ENCODE data around the gene FBXO10. TPM values are rescaled to one million over a fixed set of nuclear protein-coding genes. Genes with fewer than 3 reads are reported as not detected.

The FBXO10 gene
- total and polyA plus RNA-seq, 10 of the 15 experiments (the other 5 are each of a cell fraction or from before 2014, with no cell fraction given): 1.6 to 17.2 (median 9.6) TPM

DNA sequence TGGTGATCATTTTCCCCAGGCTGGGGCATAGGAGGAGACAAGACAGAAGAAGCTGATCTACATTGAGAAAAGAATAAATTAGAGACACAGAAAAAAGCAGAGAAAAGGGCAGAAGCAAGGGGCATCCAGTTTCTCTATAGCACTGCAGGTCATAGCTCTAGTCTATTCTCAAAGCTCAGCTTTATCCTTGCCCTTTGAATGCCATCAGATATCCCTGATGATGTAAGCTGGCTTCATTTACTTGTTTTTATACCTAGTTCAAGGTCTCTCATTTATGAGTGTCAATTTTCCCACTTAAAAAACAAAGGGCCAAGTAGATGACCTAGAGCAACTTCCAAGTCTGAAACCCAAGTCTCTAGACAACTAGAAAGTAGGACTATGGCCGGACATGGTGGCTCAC is 32.7 kb downstream of the FBXO10 start:
- no peaks in the 10 kb centered on the region for H3K27me3 ChIP-seq (replicated peaks in 1 of 2; ENCODE audit: control insufficient read depth in 2 of 2, insufficient read depth in 2 of 2, low read length in 1 of 2)
- FAIRE-seq (no peak), ATAC-seq (no peak), DNase-seq (ENCODE audit: low read depth, low spot score) (no peak)
- H3K36me3 ChIP-seq (ENCODE audit: control insufficient read depth in 2 of 2, insufficient read depth in 2 of 2, low read length in 1 of 2): peaks cover 0 to 5% of the 10 kb centered on the region in 2 experiments; a peak in 2 of 4 replicates
- WGBS (ENCODE audit: insufficient coverage, insufficient replicate concordance, low lambda C conversion rate, missing lambda C conversion rate): 100% methylated on average over 1 of the region's 1 CpG
- no peak overlapping the region for H3K4me3 ChIP-seq
- intact Hi-C loops (cut with micrococcal nuclease; ENCODE audit: unreplicated experiment) (no loop called here), in situ Hi-C loops (cut with MboI) (no loop called here)
- ChIA-PET SMC1A (ENCODE audit: uncharacterized antibody, unreplicated experiment) (interaction anchor here (1.2 kb wide), 1 partner anchor 12 kb away, joined by 3 read pairs; no protein-coding TSS in a partner anchor), POLR2A (interaction anchor here (0.8 kb wide), 1 partner anchor 23 kb away, joined by 5 read pairs; no protein-coding TSS in a partner anchor), RAD21 (ENCODE audit: unreplicated experiment) (no interaction called here), CTCF (no interaction called here)
- no peaks in the 10 kb centered on the region for H3K9me3 ChIP-seq (replicated peaks; ENCODE audit: control insufficient read depth, insufficient read depth, low read length)
- no peaks in the 10 kb centered on the region for H3K4me1 ChIP-seq (ENCODE audit: control insufficient read depth, insufficient read depth, low read length)
- no peak overlapping the region for H3K4me2 ChIP-seq (ENCODE audit: control insufficient read depth, insufficient read depth)
- no peak for TF ChIP-seq GABPA (IDR thresholded peaks at IDR 0.05; ENCODE audit: low read depth)
- TF ChIP-seq ATF3 (IDR thresholded peaks at IDR 0.05; ENCODE audit: borderline replicate concordance, extremely low read depth, low read depth, low read length): no peak
- TF ChIP-seq SUZ12 (IDR thresholded peaks at IDR 0.05; ENCODE audit: unreplicated experiment): no peak
- no peak for TF ChIP-seq ASH2L (IDR thresholded peaks at IDR 0.05; ENCODE audit: borderline replicate concordance, low read depth)
- TF ChIP-seq RUNX3 (IDR thresholded peaks at IDR 0.05; ENCODE audit: low read length): no peak
- no peak for TF ChIP-seq FOXK2 (IDR thresholded peaks at IDR 0.05)
- TF ChIP-seq KDM1A (IDR thresholded peaks at IDR 0.05; ENCODE audit: borderline replicate concordance): no peak
- no peak for TF ChIP-seq MXI1 (IDR thresholded peaks at IDR 0.05; ENCODE audit: low read depth, low read length)
- no peak for TF ChIP-seq ZZZ3 (IDR thresholded peaks at IDR 0.05; ENCODE audit: control insufficient read depth, insufficient read length, low read depth)
- no peak for TF ChIP-seq SMARCA5 (IDR thresholded peaks at IDR 0.05)
- TF ChIP-seq CBFB (IDR thresholded peaks at IDR 0.05; ENCODE audit: low read depth): no peak
- TF ChIP-seq FOXM1 (IDR thresholded peaks at IDR 0.05; ENCODE audit: low read depth, low read length): no peak
- no peak for TF ChIP-seq ZNF622 (IDR thresholded peaks at IDR 0.05)
- TF ChIP-seq MTA2 (IDR thresholded peaks at IDR 0.05; ENCODE audit: low read depth): no peak
- TF ChIP-seq BRCA1 (IDR thresholded peaks at IDR 0.05; ENCODE audit: low read depth, low read length): no peak
- no peak for TF ChIP-seq CHD2 (IDR thresholded peaks at IDR 0.05; ENCODE audit: borderline replicate concordance, low read depth, low read length)
- no peak for TF ChIP-seq SREBF1 (IDR thresholded peaks at IDR 0.05; ENCODE audit: low read length)
- TF ChIP-seq MEF2B (IDR thresholded peaks at IDR 0.05; ENCODE audit: partially characterized antibody, poor library complexity, severe bottlenecking): no peak
- TF ChIP-seq, protein P1, sequence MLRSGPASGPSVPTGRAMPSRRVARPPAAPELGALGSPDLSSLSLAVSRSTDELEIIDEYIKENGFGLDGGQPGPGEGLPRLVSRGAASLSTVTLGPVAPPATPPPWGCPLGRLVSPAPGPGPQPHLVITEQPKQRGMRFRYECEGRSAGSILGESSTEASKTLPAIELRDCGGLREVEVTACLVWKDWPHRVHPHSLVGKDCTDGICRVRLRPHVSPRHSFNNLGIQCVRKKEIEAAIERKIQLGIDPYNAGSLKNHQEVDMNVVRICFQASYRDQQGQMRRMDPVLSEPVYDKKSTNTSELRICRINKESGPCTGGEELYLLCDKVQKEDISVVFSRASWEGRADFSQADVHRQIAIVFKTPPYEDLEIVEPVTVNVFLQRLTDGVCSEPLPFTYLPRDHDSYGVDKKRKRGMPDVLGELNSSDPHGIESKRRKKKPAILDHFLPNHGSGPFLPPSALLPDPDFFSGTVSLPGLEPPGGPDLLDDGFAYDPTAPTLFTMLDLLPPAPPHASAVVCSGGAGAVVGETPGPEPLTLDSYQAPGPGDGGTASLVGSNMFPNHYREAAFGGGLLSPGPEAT (IDR thresholded peaks at IDR 0.05; ENCODE audit: low read depth): no peak
- TF ChIP-seq SP1 (IDR thresholded peaks at IDR 0.05; ENCODE audit: low read depth, low read length): no peak
- no peak overlapping the region for H2AFZ ChIP-seq (ENCODE audit: control insufficient read depth, low read depth, low read length)
- H3K79me2 ChIP-seq (ENCODE audit: control insufficient read depth, insufficient read depth, low read length): no peaks in the 10 kb centered on the region
- no TSS peak for BruUV-seq (replicated peaks)
- no peaks in the 10 kb centered on the region for H4K20me1 ChIP-seq (ENCODE audit: control insufficient read depth, insufficient read depth)
- no peak overlapping the region for H3K27ac ChIP-seq (ENCODE audit: control insufficient read depth, insufficient read depth)
- no peak overlapping the region for H3K9ac ChIP-seq (ENCODE audit: control insufficient read depth, insufficient read depth, low read length)
